ENCODE measurements around the gene ZNF221.

Gene ZNF221

GRCh38 chr19:43910884-43911283 is 40.1 kb upstream of the ZNF221 start:
- TF ChIP-seq CTCF (conservative IDR thresholded peaks at IDR 0.05; ENCODE audit: low read depth): no peak
- POLR2A ChIA-PET (ENCODE audit: low non-redundant PET): no interaction called here
- no peak overlapping the region for H3K27ac ChIP-seq
- DNase-seq (ENCODE audit: low spot score): no peak
- CTCF ChIA-PET: no interaction called here

DNA sequence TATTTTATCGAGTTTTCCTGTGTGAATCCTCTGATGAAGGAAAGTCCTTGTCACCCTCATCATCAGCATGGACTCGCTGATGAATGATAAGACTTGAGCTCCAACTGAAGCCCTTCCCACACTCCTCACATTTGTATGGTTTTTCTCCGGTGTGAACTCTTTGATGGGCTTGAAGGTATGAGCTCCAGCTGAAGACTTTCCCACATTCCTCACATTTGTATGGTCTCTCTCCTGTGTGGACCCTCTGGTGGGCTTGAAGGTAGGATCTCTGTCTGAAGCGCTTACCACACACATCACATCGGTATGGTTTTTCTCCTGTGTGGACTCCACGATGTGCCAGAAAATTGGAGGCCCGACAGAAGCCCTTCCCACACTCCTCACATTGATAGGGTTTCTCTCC is 37.6 kb upstream of the ZNF221 start:
- TF ChIP-seq CTCF (conservative IDR thresholded peaks at IDR 0.05; ENCODE audit: low read depth): no peak
- POLR2A ChIA-PET (ENCODE audit: low non-redundant PET): no interaction called here
- no peak overlapping the region for H3K27ac ChIP-seq
- no peak for DNase-seq (ENCODE audit: low spot score)
- CTCF ChIA-PET: interaction anchor here (0.6 kb wide), 1 partner anchor 65 kb away, joined by 4 read pairs; no protein-coding TSS in a partner anchor

DNA sequence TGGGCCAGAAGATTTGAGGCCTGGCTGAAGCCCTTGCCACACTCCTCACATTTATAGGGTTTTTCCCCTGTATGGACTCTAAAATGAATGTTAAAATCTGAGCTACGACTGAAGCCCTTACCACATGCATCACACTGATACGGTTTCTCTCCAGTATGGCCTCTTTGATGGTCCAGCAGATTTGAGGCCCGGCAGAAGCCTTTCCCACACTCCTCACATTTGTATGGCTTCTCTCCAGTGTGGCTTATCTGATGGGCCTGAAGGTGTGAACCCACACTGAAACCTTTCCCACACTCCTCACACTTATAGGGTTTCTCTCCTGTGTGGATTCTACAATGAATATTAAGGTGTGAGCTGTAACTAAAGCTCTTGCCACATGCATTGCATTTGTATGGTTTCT is 37.0 kb upstream of the ZNF221 start:
- no peak for TF ChIP-seq CTCF (conservative IDR thresholded peaks at IDR 0.05; ENCODE audit: low read depth)
- CTCF ChIA-PET: interaction anchor here (0.7 kb wide), 1 partner anchor 129 kb away, joined by 3 read pairs; no protein-coding TSS in a partner anchor
- no peak overlapping the region for H3K27ac ChIP-seq
- DNase-seq (ENCODE audit: low spot score): no peak
- POLR2A ChIA-PET (ENCODE audit: low non-redundant PET): no interaction called here

GRCh38 chr19:43923875-43924274 is 27.2 kb upstream of the ZNF221 start:
- H3K27ac ChIP-seq: no peak overlapping the region
- no peak for DNase-seq (ENCODE audit: low spot score)
- no peak for TF ChIP-seq CTCF (conservative IDR thresholded peaks at IDR 0.05; ENCODE audit: low read depth)
- CTCF ChIA-PET: interaction anchor here (0.5 to 0.7 kb wide), 3 partner anchors 39 to 172 kb away, joined by 3 to 4 read pairs (median 4); no protein-coding TSS in a partner anchor
- POLR2A ChIA-PET (ENCODE audit: low non-redundant PET): no interaction called here

DNA sequence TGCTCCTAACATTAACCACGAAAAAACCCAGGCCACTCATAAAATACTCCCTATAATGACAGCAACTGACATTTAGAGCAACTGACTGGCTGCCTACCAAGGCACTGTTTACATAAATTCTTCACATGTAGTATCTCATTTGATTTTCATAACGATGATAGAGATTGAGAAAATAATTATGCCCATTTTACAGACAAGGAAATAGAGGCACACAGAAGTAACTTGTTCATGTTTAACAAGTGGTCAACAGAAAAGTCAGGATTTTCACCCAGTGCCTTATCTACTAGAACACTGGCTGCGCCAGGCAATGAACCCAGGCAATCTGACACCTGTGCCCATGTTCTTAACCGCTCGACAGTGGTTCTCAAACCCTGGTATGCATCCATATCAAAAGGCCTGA is 22.2 kb upstream of the ZNF221 start:
- H3K27ac ChIP-seq: no peak overlapping the region
- TF ChIP-seq CTCF (conservative IDR thresholded peaks at IDR 0.05; ENCODE audit: low read depth): no peak
- no peak for DNase-seq (ENCODE audit: low spot score)
- CTCF ChIA-PET: no interaction called here
- POLR2A ChIA-PET (ENCODE audit: low non-redundant PET): no interaction called here

DNA sequence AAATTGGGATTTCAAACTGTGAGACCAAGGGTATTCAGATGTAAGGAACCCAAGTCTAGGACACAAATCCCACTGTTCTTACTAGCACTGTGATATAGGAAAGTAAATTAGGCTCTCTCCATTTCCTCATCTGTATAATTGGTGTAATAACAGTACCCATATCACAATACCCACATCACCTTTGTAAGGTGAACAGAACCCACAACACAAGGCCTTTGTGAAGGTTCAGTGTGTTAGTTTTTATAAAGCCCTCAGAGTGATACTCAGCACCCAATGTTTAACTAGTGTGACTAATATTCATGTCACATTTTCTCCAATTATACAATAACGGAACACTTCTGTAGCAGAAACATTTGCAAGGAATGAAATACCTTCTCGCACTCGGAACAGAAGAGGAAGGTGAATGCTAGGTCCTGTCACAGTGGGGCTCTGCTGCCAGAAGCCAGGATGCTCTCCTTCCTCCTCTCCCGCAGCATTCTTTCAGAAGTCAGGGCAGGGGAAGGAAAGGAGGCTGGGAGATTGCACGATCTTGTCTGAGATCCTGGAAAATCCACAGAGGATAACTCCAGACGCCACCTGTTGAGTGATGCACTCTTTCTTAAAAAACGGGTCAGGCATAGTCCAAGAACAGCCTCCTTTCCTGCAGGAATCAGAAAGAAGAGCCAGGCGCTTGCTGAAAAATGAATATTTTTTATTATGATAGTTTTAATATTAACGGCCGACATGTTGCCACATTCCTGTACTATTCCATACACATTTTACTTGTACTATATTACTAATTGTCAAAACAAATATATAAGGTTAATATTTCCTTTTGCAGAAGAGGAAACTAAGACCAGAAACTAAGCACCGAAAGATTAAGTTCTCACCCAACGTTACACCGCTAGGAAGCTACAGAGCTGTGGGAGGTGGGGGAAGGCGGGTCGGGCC is 16.7 kb upstream of the ZNF221 start:
- peak; percentile 13 for DNase-seq (ENCODE audit: low spot score)
- no peak for TF ChIP-seq CTCF (conservative IDR thresholded peaks at IDR 0.05; ENCODE audit: low read depth)
- ChIA-PET POLR2A (ENCODE audit: low non-redundant PET) (no interaction called here), CTCF (no interaction called here)
- peak overlapping the region; percentile 87 for H3K27ac ChIP-seq

Measured in RWPE1 (cell line).